MM.1S (cell line): ENCODE data around the gene SHCBP1.

Experiments used
- DNase-seq: peaks from one replicate; pipeline ENCODE4 v3.0.0-alpha.2; 2015
- H2AFZ ChIP-seq: fragments of 300-600 bp; sonication (generic); 2 replicates; pipeline ENCODE4 v1.6.0; 2016; ENCODE audit warnings: antibody characterized with exemption, low read length
- H3F3A ChIP-seq: fragments of 300-600 bp; sonication (generic); 2 replicates; pipeline ENCODE4 v1.6.1; 2016; ENCODE audit warnings: mild to moderate bottlenecking, antibody characterized with exemption, low read length, moderate library complexity, mixed read lengths; ENCODE audit not compliant: insufficient read depth
- H3K27ac ChIP-seq: fragments of 300-600 bp; sonication (generic); 2 replicates; pipeline ENCODE4 v1.5.1; 2016; ENCODE audit warnings: mild to moderate bottlenecking, low read length
- H3K27me3 ChIP-seq: fragments of 300-600 bp; sonication (generic); replicated peaks from 2 replicates; pipeline ENCODE4 v1.6.0; 2016; ENCODE audit warnings: low read length; ENCODE audit not compliant: insufficient read depth
- H3K36me3 ChIP-seq: fragments of 300-600 bp; sonication (generic); replicated peaks from 2 replicates; pipeline ENCODE4 v1.6.1; 2016; ENCODE audit warnings: mild to moderate bottlenecking, low read length, mixed read lengths; ENCODE audit not compliant: insufficient read depth
- H3K4me1 ChIP-seq: fragments of 300-600 bp; sonication (generic); 2 replicates; pipeline ENCODE4 v1.6.1; 2016; ENCODE audit warnings: low read length, mixed read lengths
- H3K4me2 ChIP-seq: fragments of 300-600 bp; sonication (generic); 2 replicates; pipeline ENCODE4 v1.6.0; 2016; ENCODE audit warnings: low read depth, low read length
- H3K4me3 ChIP-seq: fragments of 300-600 bp; sonication (generic); 2 replicates; pipeline ENCODE4 v1.5.1; 2016; ENCODE audit warnings: low read length, mixed read lengths
- H3K79me2 ChIP-seq: fragments of 300-600 bp; sonication (generic); 2 replicates; pipeline ENCODE4 v1.6.1; 2016; ENCODE audit warnings: mixed run types, low read length, mixed read lengths
- H3K9ac ChIP-seq: fragments of 300-600 bp; sonication (generic); 2 replicates; pipeline ENCODE4 v1.6.1; 2016; ENCODE audit warnings: low read length, mixed read lengths
- H3K9me2 ChIP-seq: fragments of 300-600 bp; sonication (generic); replicated peaks from 2 replicates; pipeline ENCODE4 v1.6.1; 2016; ENCODE audit warnings: mild to moderate bottlenecking, low read length, mixed read lengths; ENCODE audit not compliant: insufficient read depth
- H3K9me3 ChIP-seq: fragments of 300-600 bp; sonication (generic); replicated peaks from 2 replicates; pipeline ENCODE4 v1.6.1; 2016; ENCODE audit warnings: mild to moderate bottlenecking, low read length, mixed read lengths; ENCODE audit not compliant: insufficient read depth
- H4K20me1 ChIP-seq: fragments of 300-600 bp; sonication (generic); 2 replicates; pipeline ENCODE4 v1.6.1; 2016; ENCODE audit warnings: mild to moderate bottlenecking, low read length, moderate library complexity, mixed read lengths; ENCODE audit not compliant: insufficient read depth
- EZH2 ChIP-seq: fragments of 300-600 bp; sonication (generic); optimal IDR thresholded peaks from 2 replicates; pipeline ENCODE3; 2017; ENCODE audit warnings: low read depth, mild to moderate bottlenecking, antibody characterized with exemption, low read length, mixed read lengths
- EZH2phosphoT487 ChIP-seq: fragments of 300-600 bp; sonication (generic); IDR thresholded peaks from 2 replicates; pipeline ENCODE4 v1.6.1; 2018; ENCODE audit warnings: antibody characterized with exemption, low read length
- TF ChIP-seq, protein P1 (sequence below): fragments of 300-600 bp; sonication (generic); IDR thresholded peaks from 2 replicates; pipeline ENCODE4 v1.5.1; 2016; ENCODE audit warnings: antibody characterized with exemption, low read length, mixed read lengths

SHCBP1 gene

DNA sequence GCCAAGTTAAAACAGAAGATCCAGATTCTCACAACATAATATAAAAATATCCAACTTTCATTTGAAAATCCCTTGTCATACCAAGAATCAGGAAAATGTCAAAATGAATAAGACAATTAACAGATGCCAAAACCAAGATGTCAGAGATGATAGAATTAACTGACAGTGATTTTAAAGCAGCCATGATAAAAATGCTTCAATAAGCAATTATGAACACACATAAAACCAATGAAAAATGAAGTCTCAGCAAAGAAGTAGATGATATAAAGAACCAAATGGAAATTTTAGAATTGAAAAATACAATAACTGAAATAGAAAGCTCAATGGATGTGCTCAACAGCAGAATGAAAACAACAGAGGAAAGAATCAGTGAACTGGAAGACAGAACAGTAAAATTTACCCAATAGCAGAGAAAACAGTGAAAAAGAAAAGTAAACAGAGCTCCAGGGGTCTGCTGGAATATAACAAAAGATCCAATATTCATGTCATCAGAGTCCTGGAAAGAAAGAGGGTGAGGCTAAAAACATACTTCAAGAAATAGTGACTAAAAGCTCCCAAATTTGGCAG lies 35.1 kb downstream of the SHCBP1 start:
- peaks cover 4% of the 10 kb centered on the region; the same call in 1 of the 2 replicates for H3K36me3 ChIP-seq
- no peak overlapping the region for H3K27ac ChIP-seq
- TF ChIP-seq, protein P1, sequence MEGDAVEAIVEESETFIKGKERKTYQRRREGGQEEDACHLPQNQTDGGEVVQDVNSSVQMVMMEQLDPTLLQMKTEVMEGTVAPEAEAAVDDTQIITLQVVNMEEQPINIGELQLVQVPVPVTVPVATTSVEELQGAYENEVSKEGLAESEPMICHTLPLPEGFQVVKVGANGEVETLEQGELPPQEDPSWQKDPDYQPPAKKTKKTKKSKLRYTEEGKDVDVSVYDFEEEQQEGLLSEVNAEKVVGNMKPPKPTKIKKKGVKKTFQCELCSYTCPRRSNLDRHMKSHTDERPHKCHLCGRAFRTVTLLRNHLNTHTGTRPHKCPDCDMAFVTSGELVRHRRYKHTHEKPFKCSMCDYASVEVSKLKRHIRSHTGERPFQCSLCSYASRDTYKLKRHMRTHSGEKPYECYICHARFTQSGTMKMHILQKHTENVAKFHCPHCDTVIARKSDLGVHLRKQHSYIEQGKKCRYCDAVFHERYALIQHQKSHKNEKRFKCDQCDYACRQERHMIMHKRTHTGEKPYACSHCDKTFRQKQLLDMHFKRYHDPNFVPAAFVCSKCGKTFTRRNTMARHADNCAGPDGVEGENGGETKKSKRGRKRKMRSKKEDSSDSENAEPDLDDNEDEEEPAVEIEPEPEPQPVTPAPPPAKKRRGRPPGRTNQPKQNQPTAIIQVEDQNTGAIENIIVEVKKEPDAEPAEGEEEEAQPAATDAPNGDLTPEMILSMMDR: no peak
- TF ChIP-seq EZH2phosphoT487 (no peak), EZH2 (no peak)
- no peak overlapping the region for H3K4me2 ChIP-seq
- H3K9me2 ChIP-seq: no peaks in the 10 kb centered on the region
- no peak overlapping the region for H3K9ac ChIP-seq
- no peak for DNase-seq
- H4K20me1 ChIP-seq: peaks cover 8% of the 10 kb centered on the region; the same call in 1 of the 2 replicates
- peaks cover 51% of the 10 kb centered on the region for H3K79me2 ChIP-seq
- no peak overlapping the region for H2AFZ ChIP-seq
- H3K9me3 ChIP-seq: no peaks in the 10 kb centered on the region
- H3K27me3 ChIP-seq: no peaks in the 10 kb centered on the region
- no peaks in the 10 kb centered on the region for H3K4me1 ChIP-seq
- no peaks in the 10 kb centered on the region for H3F3A ChIP-seq
- H3K4me3 ChIP-seq: no peak overlapping the region

DNA sequence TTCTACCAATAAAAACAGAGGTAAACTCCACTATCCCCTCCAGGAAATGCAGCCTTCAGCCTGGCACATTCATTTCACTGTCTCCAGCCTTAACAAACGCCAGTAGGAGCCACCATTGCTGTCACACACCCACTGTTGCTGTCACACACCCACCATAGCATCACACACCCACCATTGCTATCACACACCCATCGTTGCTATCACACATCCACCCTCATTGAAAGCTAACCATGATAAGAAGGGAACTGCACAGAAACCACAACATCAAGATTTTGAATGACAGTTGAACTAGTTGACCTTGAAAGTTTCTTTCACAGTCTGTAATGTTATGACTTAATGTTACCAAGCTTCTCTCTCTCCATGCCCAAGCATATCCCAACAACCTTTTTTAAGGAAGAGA lies 38.1 kb downstream of the SHCBP1 start:
- Histone ChIP-seq H3K9me2 (no peaks in the 10 kb centered on the region), H3K36me3 (peaks cover 5% of the 10 kb centered on the region; the same call in 1 of the 2 replicates), H3K27me3 (no peaks in the 10 kb centered on the region), H4K20me1 (peaks cover 8% of the 10 kb centered on the region; the same call in 1 of the 2 replicates), H3K4me3 (no peak overlapping the region), H3K4me1 (no peaks in the 10 kb centered on the region), H3K27ac (no peak overlapping the region), H2AFZ (no peak overlapping the region), H3K79me2 (peaks cover 41% of the 10 kb centered on the region), H3F3A (no peaks in the 10 kb centered on the region), H3K9ac (no peak overlapping the region), H3K4me2 (no peak overlapping the region), H3K9me3 (no peaks in the 10 kb centered on the region)
- DNase-seq: no peak
- no peak for TF ChIP-seq EZH2
- no peak for TF ChIP-seq EZH2phosphoT487
- TF ChIP-seq, protein P1: no peak

DNA sequence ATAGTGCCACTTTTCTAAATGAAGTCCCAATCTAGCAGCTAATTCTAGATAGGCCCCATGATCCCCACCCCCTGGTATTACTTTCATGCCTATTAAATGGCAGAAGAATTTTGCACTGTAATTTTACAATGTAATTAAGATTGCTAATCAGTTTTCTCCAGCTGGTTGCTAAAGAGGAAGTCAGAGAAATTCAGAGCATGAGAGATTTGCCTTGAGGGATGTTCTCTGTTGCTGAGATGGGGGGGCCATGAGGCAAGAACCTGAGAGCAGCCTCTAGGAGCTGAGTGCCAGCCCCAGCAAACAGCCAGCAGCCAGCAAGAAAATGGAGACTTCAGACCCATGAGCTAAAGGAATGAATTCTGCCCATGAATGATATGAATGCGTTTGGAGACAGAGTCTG lies 38.9 kb downstream of the SHCBP1 start:
- H3K4me2 ChIP-seq: no peak overlapping the region
- no peaks in the 10 kb centered on the region for H3F3A ChIP-seq
- TF ChIP-seq, protein P1: no peak
- TF ChIP-seq EZH2: no peak
- TF ChIP-seq EZH2phosphoT487: no peak
- DNase-seq: no peak
- no peak overlapping the region for H3K9ac ChIP-seq
- H2AFZ ChIP-seq: no peak overlapping the region
- H3K4me1 ChIP-seq: no peaks in the 10 kb centered on the region
- peaks cover 8% of the 10 kb centered on the region; the same call in 1 of the 2 replicates for H4K20me1 ChIP-seq
- peaks cover 5% of the 10 kb centered on the region; the same call in 1 of the 2 replicates for H3K36me3 ChIP-seq
- H3K27me3 ChIP-seq: no peaks in the 10 kb centered on the region
- no peaks in the 10 kb centered on the region for H3K9me2 ChIP-seq
- no peak overlapping the region for H3K27ac ChIP-seq
- no peak overlapping the region for H3K4me3 ChIP-seq
- H3K9me3 ChIP-seq: no peaks in the 10 kb centered on the region
- peaks cover 37% of the 10 kb centered on the region for H3K79me2 ChIP-seq
